ENCODE results near the gene ARHGAP23.

DNA sequence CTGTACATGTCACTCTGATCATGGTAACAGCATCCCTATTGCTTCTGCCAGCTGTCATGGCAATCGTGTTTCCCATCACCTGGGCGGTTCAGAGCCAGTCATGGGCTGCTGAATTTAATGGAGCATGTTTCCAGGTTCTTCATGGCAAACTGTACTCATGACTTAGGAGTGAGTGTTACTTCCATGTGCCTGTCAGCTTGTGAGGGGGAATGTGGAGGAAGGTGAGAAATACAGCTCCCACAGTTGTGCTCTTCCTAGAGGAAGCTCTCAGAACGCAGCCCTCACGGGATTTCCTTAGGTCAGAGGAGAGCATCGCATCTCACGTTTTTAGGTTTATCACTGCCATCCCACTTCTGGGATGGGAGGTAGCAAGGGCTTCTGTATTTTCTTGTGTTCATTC lies 28.0 kb upstream of the ARHGAP23 start:
- TF ChIP-seq, protein P1, sequence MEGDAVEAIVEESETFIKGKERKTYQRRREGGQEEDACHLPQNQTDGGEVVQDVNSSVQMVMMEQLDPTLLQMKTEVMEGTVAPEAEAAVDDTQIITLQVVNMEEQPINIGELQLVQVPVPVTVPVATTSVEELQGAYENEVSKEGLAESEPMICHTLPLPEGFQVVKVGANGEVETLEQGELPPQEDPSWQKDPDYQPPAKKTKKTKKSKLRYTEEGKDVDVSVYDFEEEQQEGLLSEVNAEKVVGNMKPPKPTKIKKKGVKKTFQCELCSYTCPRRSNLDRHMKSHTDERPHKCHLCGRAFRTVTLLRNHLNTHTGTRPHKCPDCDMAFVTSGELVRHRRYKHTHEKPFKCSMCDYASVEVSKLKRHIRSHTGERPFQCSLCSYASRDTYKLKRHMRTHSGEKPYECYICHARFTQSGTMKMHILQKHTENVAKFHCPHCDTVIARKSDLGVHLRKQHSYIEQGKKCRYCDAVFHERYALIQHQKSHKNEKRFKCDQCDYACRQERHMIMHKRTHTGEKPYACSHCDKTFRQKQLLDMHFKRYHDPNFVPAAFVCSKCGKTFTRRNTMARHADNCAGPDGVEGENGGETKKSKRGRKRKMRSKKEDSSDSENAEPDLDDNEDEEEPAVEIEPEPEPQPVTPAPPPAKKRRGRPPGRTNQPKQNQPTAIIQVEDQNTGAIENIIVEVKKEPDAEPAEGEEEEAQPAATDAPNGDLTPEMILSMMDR (IDR thresholded peaks at IDR 0.05) = no peak
- no peak for TF ChIP-seq POLR2A (IDR thresholded peaks at IDR 0.05)
